Cardiac fibroblast (primary cell): Measurements from ENCODE around the gene CXCL1.
A peak's percentile ranks its signal among the peaks of the same experiment; 100 is the strongest.

Experiments
- DNase-seq, 2 donors: peaks; one replicate each; pipeline versions ENCODE4 v3.0.0 to v3.0.0-alpha.2; 2010; ENCODE audit warnings: low read depth in 2 of 2
- H3K4me3 ChIP-seq, 2 donors: replicated peaks in 1 of 2; 1 replicate in 1 of 2; 2 replicates in 1 of 2; pipeline ENCODE4 v1.5.1; 2011; ENCODE audit warnings: low read depth in 2 of 2, low read length in 2 of 2, mild to moderate bottlenecking in 2 of 2, moderate library complexity in 1 of 2
- TF ChIP-seq, protein P1 (sequence below): IDR thresholded peaks from one replicate; pipeline ENCODE4 v1.5.1; 2011; ENCODE audit warnings: low read depth, mild to moderate bottlenecking, low read length, inconsistent platforms

CXCL1 gene

DNA sequence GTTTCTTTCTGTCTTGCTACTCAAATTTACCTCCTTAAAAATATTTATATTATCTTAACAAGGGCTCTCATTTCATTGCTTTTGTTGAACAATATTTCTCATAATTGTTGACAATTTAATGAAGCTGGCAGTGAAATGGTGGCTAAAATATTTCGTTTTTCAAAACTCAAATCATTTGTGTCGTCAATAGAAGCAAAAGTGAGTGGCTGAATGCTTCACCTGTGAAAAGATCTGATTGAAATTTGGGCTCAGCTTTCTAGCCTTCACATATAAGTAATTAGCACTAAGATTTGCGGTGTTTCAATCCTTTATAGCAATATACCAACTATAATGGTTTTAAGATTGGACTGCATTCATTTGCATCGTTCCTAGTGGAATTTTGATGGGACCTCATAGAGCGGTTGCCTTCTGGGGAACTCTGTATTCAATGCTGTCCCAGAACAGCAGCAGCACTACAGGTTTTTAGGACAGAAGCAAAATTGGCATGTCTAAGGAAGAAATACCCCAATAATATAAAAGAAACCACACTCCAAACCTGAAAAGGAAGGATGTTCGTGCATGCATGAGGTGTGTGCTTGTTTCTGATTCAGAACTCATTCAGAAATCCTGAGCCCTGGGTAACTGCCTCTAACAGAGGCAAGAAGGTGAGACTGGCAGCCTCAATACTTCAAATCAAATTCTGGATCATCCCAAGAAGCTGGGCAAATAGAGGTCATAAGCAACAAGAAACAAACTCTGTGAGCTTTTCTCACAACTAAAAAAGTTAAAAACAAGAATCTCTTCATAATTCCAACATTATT lies 2.5 kb downstream of the CXCL1 start:
- TF ChIP-seq, protein P1, sequence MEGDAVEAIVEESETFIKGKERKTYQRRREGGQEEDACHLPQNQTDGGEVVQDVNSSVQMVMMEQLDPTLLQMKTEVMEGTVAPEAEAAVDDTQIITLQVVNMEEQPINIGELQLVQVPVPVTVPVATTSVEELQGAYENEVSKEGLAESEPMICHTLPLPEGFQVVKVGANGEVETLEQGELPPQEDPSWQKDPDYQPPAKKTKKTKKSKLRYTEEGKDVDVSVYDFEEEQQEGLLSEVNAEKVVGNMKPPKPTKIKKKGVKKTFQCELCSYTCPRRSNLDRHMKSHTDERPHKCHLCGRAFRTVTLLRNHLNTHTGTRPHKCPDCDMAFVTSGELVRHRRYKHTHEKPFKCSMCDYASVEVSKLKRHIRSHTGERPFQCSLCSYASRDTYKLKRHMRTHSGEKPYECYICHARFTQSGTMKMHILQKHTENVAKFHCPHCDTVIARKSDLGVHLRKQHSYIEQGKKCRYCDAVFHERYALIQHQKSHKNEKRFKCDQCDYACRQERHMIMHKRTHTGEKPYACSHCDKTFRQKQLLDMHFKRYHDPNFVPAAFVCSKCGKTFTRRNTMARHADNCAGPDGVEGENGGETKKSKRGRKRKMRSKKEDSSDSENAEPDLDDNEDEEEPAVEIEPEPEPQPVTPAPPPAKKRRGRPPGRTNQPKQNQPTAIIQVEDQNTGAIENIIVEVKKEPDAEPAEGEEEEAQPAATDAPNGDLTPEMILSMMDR: no peak
- DNase-seq: peak; percentile 33 to 91
- H3K4me3 ChIP-seq: peak overlapping the region in 1 of 2 donors; percentile 71

DNA sequence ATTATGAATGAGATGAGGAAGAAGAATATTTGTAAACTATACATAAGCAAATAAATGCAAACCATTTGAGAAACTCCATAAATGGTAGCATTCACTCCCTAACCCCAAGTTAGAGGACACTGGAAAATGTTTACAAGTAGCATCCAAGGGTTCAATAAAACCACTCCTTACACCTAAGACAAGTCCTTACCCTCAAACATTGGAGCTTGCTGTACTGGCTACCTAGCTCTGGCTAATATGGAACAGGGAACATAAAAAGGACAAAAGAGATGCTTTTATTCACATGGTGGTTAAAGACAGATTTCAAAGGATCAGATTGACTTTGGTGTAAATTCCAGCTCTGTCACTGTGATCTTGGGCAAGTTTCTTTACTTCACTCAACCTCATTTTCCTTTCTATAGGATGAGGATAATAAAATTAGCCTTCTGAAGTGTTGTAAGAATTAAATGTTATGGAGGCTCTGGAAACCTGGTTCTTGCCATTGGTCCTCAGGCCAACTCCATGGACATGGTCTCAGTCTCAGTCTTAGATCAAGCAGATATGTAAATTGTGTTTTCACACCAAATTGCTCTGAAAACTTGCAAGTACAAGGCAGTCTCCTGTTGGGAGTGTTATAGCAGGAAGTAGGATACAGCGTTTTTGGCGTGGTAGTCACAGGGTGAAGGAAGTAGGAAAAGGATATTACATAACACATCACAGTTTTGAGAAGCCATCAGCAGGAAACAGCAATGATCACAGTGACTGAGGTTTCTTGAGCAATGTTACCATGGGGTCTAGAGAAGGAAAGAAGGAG lies 3.3 kb downstream of the CXCL1 start:
- peak; percentile 59 to 95 for DNase-seq
- H3K4me3 ChIP-seq: peak overlapping the region in 1 of 2 donors; percentile 71
- TF ChIP-seq, protein P1: no peak

GRCh38 chr4:73874386-73874785 lies 5.2 kb downstream of the CXCL1 start:
- no peak overlapping the region for H3K4me3 ChIP-seq
- peak in 1 of 2 donors; percentile 60 for DNase-seq
- TF ChIP-seq, protein P1: no peak

DNA sequence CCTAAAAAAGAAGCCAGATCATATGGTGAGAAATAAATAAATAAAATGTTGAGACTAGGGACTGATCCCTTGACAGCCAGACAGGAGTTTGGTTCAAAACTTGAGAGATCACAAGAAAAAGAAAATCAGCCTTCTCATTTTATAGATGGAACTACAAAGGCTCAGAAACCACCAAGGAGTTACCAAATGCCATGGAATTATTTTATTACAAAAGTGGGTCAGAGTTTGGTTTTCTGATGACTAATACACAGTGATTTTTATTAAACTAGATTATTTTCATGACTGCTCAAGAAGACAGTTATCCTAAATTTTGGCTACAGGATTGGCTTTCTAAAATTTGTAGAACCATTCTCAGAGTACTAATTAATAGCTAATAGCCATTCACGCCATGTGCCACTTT lies 6.2 kb downstream of the CXCL1 start:
- TF ChIP-seq, protein P1: no peak
- DNase-seq: peak in 1 of 2 donors; percentile 63

DNA sequence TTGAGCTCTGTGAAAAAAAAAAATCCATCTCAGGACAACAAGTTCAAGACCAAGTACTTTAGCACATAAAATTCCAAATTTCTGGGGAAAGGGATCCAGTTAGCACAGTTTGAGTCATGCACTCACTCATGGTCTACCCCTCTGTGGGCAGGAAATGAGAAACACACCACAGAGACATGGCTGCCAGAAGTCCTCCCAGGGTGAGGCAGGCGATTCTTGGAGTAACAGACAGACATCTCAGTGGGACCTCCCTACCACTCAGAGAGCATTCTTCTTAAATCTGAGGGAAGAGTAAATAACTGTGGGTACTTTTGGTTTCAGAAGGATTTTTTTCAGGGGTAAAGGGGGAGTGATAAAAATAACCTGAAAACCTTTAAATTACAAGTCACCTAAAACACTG lies 14.1 kb downstream of the CXCL1 start:
- peak; percentile 41 to 92 for DNase-seq
- TF ChIP-seq, protein P1: no peak
- no peak overlapping the region for H3K4me3 ChIP-seq

More for the DNA sequence above, 6.2 kb downstream of the CXCL1 start:
- H3K4me3 ChIP-seq: no peak overlapping the region

- TF ChIP-seq, protein P1: no peak
- no peak overlapping the region for H3K4me3 ChIP-seq
- DNase-seq: peak; percentile 35 to 88
Measured at GRCh38 chr4:73885574-73886267, 16.5 kb downstream of the CXCL1 start.
